ENCODE results near the gene NXPH3.

Gene NXPH3

DNA sequence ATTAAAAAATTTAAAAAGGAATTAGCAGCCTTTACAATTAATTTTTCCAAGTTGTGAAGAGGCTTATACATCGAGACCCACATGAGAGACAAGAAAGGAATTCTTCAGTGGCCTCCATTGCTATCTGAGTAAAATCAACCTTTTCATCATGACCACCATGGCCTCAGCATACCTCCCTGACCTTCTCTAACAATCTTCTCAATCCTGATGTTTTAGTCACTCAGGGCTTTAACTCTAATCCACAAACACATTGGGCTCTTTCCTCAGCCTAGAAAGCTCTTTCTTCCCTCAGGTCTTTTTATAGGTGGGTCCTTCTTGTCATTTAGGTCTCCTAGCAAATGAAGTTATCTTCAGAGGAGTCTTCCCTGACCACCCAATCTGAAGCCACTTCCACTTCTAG, 55.8 kb downstream of the NXPH3 start:
- no peak for DNase-seq

Measured in fibroblast of skin of right quadriceps (primary cell).